NB4 (cell line): ENCODE measurements around the gene DLX4.
A peak's percentile ranks its signal among the peaks of the same experiment; 100 is the strongest.

ENCODE experiments used
- DNase-seq: peaks from one replicate; pipeline ENCODE4 v3.0.0; 2010; ENCODE audit warnings: low read depth
- H3K4me3 ChIP-seq: one replicate; pipeline ENCODE4 v1.5.1; 2011; ENCODE audit warnings: mild to moderate bottlenecking, low read depth, low read length, moderate library complexity
- MYC ChIP-seq: IDR thresholded peaks from 2 replicates; pipeline ENCODE4 v1.6.1; 2011; ENCODE audit warnings: low read depth, low read length
- POLR2A ChIP-seq: IDR thresholded peaks from 2 replicates; pipeline ENCODE4 v1.6.1; 2011; ENCODE audit warnings: mild to moderate bottlenecking; ENCODE audit not compliant: insufficient read length; ENCODE audit errors: extremely low read depth
- TF ChIP-seq, protein P1 (sequence below): IDR thresholded peaks from 2 replicates; pipeline ENCODE4 v1.6.1; 2011; ENCODE audit warnings: low read depth, low read length
- TF ChIP-seq, protein P2 (sequence below): IDR thresholded peaks from one replicate; pipeline ENCODE4 v1.5.1; 2012; ENCODE audit warnings: low read depth, low read length

Gene DLX4

DNA sequence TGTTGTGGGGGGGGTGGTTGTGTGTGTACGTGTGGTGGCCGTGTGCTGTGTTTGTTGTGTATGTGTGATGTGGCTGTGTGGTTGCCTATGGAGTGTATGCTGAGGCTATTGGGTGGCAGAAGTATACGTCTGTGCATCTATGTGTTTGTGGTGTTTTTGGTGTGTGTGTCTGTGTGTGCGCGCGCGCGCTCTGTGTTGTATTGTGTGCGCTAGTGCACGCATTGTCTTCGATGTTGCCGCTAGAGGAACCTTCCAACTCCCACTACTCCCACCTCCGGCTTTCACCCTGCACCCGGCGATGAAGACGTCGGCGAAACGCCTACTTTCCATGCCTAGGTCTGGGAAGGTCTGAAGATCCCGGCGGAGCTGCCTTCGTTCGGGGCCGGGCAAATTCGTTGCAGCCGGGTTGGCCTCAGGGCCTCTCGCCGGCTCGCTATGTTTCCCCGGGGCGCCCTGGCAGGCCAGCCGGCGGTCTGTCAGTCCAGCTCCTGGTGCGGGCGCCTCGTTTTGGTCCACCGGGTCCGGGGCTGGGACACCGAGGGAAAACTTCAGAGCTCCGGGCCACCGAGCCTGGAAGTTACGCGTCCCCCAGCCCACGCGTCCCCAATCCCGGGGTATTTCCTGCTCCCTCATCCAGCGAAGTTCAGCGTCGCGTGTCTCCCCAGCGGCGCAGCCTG lies 5.2 kb upstream of the DLX4 start:
- DNase-seq: no peak
- H3K4me3 ChIP-seq: no peak overlapping the region
- TF ChIP-seq POLR2A (no peak), MYC (no peak)
- TF ChIP-seq, protein P1, sequence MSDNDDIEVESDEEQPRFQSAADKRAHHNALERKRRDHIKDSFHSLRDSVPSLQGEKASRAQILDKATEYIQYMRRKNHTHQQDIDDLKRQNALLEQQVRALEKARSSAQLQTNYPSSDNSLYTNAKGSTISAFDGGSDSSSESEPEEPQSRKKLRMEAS: no peak
- TF ChIP-seq, protein P2, sequence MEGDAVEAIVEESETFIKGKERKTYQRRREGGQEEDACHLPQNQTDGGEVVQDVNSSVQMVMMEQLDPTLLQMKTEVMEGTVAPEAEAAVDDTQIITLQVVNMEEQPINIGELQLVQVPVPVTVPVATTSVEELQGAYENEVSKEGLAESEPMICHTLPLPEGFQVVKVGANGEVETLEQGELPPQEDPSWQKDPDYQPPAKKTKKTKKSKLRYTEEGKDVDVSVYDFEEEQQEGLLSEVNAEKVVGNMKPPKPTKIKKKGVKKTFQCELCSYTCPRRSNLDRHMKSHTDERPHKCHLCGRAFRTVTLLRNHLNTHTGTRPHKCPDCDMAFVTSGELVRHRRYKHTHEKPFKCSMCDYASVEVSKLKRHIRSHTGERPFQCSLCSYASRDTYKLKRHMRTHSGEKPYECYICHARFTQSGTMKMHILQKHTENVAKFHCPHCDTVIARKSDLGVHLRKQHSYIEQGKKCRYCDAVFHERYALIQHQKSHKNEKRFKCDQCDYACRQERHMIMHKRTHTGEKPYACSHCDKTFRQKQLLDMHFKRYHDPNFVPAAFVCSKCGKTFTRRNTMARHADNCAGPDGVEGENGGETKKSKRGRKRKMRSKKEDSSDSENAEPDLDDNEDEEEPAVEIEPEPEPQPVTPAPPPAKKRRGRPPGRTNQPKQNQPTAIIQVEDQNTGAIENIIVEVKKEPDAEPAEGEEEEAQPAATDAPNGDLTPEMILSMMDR: no peak

DNA sequence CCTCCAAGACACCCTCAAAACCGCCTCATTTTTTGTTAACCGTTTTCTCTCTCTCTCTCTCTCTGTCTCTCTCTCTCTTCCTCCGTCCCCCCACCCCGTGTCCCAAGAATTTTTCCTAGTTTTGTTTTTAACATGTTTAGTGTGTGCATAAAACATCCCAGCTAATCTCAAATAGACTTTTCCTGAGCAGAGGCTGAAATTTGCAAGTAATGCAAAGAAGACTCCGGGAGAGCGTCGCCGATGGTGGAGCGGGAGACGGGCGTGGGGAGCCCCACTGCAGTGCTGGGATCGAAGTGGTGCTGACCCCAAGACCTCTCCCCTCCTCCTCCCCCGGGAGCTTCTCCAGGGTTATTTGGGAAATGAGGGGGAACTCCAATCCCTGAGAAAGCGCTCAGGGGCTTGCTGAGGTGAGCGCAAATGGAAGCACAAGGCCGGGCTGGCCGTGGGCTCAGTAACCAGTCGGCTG lies 4.7 kb upstream of the DLX4 start:
- TF ChIP-seq MYC (no peak), POLR2A (no peak)
- TF ChIP-seq, protein P1: no peak
- TF ChIP-seq, protein P2: no peak
- H3K4me3 ChIP-seq: no peak overlapping the region

DNA sequence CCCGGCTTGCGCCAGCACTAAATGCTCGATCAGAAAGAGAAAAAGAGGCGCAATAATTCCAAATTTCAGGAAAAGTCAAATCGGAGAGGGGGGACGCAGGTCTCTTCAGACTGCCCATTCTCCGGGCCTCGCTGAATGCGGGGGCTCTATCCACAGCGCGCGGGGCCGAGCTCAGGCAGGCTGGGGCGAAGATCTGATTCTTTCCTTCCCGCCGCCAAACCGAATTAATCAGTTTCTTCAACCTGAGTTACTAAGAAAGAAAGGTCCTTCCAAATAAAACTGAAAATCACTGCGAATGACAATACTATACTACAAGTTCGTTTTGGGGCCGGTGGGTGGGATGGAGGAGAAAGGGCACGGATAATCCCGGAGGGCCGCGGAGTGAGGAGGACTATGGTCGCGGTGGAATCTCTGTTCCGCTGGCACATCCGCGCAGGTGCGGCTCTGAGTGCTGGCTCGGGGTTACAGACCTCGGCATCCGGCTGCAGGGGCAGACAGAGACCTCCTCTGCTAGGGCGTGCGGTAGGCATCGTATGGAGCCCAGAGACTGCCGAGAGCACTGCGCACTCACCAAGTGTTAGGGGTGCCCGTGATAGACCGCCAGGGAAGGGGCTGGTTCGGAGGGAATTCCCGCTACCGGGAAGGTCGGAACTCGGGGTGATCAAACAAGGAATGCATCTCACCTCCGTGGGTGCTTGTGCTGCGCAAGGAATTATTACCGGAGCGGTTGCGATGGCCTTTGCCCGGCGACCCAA lies 4.0 kb upstream of the DLX4 start:
- H3K4me3 ChIP-seq: no peak overlapping the region
- DNase-seq: no peak
- TF ChIP-seq, protein P1: no peak
- no peak for TF ChIP-seq MYC
- no peak for TF ChIP-seq POLR2A
- TF ChIP-seq, protein P2: no peak

More for the DNA sequence above, 4.7 kb upstream of the DLX4 start:
- DNase-seq: no peak

DNA sequence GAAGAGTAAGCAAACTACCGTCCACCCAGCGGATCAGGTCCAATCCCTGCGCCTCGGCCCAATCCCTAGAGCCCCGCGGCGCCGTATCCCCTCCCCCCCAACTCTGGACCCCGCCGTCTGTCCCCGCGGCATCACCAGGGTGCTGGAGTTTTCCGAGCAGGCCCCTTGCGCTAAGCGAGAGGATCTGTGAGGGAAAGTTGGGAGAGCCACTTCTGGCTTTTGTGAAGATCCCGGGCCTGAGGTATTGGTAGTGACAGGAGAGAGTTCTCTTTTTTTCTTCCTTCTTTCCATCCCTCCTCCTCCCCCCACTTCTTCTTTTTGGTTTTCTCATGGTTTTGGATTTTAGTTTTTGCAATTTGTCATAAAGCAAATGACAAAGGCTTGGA lies 3.5 kb upstream of the DLX4 start:
- TF ChIP-seq POLR2A (no peak), MYC (no peak)
- TF ChIP-seq, protein P2: no peak
- TF ChIP-seq, protein P1: no peak
- peak; percentile 43 for DNase-seq
- no peak overlapping the region for H3K4me3 ChIP-seq

DNA sequence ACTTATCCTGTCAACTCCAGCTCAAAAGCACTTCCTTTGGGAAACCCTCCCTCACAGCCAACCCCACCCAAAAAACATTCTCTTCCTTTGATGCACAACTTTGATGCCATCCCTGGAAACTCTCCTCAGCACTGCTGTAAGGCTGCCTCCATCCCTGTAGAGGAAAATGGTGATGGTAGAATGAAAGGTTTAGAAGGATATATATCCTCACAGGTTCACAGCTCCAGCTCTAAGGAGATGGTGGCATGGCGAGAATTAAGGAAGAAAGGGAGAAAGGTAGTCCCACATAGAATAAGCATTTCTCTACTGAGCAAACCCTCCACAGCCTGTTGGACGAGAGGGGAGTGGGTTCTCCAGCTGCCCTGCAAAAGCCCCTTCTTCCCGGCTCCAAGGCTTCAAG lies 2.2 kb upstream of the DLX4 start:
- no peak for DNase-seq
- no peak overlapping the region for H3K4me3 ChIP-seq
- TF ChIP-seq MYC: no peak
- TF ChIP-seq, protein P2: no peak
